Measurements from ENCODE around the gene PCDHA1. TPM values are rescaled to one million over a fixed set of nuclear protein-coding genes. Genes with fewer than 3 reads are reported as not detected.

PCDHA1 gene
- total RNA-seq, 2 donors from 2014 or later = not detected

DNA sequence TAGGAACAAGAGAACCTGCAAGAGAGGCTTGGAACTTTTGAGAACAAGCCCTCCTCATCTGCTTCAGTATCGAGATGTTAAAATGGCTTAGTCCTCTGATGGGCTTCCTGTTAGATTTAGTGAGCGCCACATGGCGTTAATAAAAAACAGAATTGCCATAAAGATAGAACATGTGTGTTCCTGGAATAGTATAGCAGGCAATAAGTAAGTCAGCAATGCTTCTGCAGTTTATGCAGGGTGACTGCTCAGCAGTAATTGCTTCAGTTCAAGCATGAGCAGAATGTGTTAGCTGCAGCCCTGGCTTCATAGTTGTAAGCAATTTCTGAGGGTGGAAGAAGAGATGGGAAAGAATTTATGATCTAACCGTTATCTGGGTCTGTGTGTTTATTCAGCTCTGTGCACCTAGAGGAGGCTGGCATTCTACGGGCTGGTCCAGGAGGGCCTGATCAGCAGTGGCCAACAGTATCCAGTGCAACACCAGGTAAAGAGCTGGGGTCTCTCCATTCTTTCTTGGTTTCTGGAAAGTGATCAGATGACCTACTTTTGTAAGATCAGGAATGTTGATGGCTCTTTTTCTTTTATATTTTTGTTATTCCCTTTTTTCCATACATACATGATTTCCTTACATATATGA, 196.3 kb downstream of the PCDHA1 start:
- no peak for ATAC-seq
- H3K27me3 Mint-ChIP-seq = peaks cover 26% of the 10 kb centered on the region
- H3K27ac Mint-ChIP-seq = no peak overlapping the region
- H3K4me1 Mint-ChIP-seq = no peaks in the 10 kb centered on the region
- H3K4me3 Mint-ChIP-seq = no peak overlapping the region
- DNase-seq = no peak
- no peaks in the 10 kb centered on the region for H3K36me3 Mint-ChIP-seq (ENCODE audit: low read depth)
- H3K9me3 ChIP-seq (ENCODE audit: control insufficient read depth, low read length, poor library complexity, severe bottlenecking) = no peaks in the 10 kb centered on the region

DNA sequence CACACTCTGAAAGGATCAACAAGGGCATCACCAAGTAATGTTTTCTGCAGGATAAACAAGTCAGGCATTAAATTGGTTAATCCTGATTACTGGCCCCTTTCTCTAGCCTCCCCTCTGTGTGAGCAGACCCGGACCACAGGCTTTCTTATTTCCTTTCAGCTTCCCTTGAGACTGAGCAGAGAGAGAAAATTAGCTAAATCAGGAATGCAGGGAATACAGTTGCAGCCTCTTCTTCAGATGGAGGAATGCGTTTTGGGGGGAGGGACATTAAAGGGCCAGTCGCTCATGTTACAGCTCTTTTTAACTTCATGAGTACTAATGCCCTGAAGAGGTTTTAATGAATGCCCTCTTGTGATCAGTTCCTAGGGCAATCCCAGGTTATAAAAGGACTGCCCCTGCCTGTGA, 200.2 kb downstream of the PCDHA1 start:
- DNase-seq (no peak), ATAC-seq (no peak)
- H3K27me3 Mint-ChIP-seq = peaks cover 37% of the 10 kb centered on the region
- H3K4me1 Mint-ChIP-seq = no peaks in the 10 kb centered on the region
- H3K9me3 ChIP-seq (ENCODE audit: control insufficient read depth, low read length, poor library complexity, severe bottlenecking) = no peaks in the 10 kb centered on the region
- no peaks in the 10 kb centered on the region for H3K36me3 Mint-ChIP-seq (ENCODE audit: low read depth)
- H3K4me3 Mint-ChIP-seq = no peak overlapping the region
- no peak overlapping the region for H3K27ac Mint-ChIP-seq

DNA sequence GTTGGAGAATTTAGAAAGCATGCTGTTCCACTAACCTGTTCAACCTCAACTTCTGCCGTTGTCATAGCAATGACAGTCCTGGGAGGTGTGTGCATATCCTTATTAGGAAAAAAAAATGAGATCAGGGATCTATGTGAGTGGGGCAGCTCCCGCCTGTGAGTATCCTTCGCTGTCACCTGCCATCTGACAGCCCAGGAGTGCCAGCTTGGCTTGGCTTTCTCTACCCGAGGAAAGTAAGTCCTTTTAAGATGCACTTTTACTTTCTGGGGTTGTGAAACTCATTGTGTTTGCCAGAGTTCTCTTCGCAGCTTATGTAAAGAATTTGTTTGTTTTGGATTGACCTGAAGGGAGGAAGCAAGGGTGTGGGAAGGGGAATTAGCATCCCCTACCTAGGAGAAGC, 202.2 kb downstream of the PCDHA1 start:
- no peak overlapping the region for H3K4me3 Mint-ChIP-seq
- H3K27ac Mint-ChIP-seq = no peak overlapping the region
- no peaks in the 10 kb centered on the region for H3K9me3 ChIP-seq (ENCODE audit: control insufficient read depth, low read length, poor library complexity, severe bottlenecking)
- peaks cover 37% of the 10 kb centered on the region for H3K27me3 Mint-ChIP-seq
- DNase-seq (no peak), ATAC-seq (no peak)
- H3K4me1 Mint-ChIP-seq = no peaks in the 10 kb centered on the region
- H3K36me3 Mint-ChIP-seq (ENCODE audit: low read depth) = no peaks in the 10 kb centered on the region

DNA sequence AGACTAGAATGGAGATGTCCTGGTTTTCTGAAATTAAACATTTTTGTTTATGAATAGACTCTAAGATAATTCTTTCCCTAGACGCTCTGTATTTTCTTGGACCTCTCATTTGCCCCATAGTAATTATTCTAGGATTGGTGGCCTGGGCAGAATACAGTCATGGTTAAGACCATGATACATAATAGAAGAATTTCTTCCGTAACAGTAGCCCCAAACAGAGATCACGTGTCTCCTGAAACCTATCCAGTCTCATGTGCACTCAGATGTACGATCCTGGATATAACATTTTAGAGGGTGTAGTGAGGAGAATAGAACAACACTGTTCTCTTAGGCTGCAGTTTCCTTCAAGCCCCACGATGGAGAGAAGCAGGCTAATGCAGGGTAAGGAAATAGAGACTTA, 202.7 kb downstream of the PCDHA1 start:
- DNase-seq = no peak
- no peak overlapping the region for H3K4me3 Mint-ChIP-seq
- ATAC-seq = no peak
- no peak overlapping the region for H3K27ac Mint-ChIP-seq
- no peaks in the 10 kb centered on the region for H3K36me3 Mint-ChIP-seq (ENCODE audit: low read depth)
- H3K4me1 Mint-ChIP-seq = no peaks in the 10 kb centered on the region
- peaks cover 38% of the 10 kb centered on the region for H3K27me3 Mint-ChIP-seq
- H3K9me3 ChIP-seq (ENCODE audit: control insufficient read depth, low read length, poor library complexity, severe bottlenecking) = no peaks in the 10 kb centered on the region

DNA sequence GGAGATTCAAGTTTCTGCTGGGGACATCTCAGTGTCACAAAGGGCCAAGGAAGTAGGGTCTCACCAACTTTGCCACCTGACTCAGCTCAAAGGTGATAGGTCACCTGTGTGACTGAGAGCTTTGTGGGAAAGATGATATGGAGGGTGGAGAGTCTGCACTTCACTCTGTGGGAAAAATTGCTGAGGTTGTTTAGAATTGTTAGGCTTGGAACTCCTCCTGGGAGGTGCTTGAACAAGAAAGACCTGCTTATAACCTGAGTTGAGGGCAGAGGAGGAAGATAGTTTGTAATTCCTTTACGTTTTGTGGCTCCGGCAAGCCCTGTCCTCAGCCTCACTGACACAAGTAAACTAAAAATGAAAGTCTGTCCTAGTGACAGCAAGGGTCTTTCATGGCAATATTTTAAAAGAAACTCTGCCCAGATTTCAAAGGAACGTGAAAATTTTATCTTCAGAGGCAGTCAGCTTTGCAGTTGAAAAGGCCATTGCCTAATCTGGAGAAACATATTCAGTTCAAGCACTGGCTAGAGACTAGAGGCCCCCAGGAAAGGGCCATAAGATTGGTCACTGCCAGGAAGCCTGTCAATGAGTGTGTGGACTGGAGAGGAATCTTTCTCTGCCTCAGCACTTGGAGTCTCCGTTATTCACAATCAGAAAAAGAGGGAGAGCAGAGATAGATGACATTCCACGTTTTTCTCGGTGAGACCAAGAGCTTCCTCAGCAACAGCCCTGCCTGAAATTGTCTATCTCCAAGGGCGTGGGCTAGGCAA, 203.5 kb downstream of the PCDHA1 start:
- ATAC-seq (no peak), DNase-seq (no peak)
- peaks cover 46% of the 10 kb centered on the region for H3K27me3 Mint-ChIP-seq
- H3K4me1 Mint-ChIP-seq = no peaks in the 10 kb centered on the region
- no peak overlapping the region for H3K27ac Mint-ChIP-seq
- H3K4me3 Mint-ChIP-seq = peak overlapping the region; percentile 22
- no peaks in the 10 kb centered on the region for H3K36me3 Mint-ChIP-seq (ENCODE audit: low read depth)
- no peaks in the 10 kb centered on the region for H3K9me3 ChIP-seq (ENCODE audit: control insufficient read depth, low read length, poor library complexity, severe bottlenecking)

DNA sequence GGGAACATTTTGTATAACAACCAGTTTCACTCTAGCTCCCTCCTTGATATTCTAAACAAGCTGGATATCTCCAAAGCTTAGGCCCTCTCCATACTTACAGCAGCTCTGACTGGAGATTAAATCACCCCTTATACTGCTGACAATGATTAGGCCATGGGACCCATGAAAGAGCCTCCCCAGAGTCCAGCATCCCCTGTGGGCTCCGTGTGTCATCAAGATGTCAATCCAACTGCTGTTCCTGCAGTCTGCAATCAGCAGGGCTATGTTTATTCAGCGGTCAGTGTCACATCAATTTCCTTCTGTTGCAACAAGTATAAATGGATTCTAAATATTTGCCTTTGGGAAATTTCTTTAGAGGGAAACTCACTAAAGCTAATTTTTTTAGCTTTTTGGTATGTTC, 206.9 kb downstream of the PCDHA1 start:
- Mint-ChIP-seq H3K27me3 (peaks cover 33% of the 10 kb centered on the region), H3K36me3 (ENCODE audit: low read depth) (no peaks in the 10 kb centered on the region), H3K27ac (no peak overlapping the region), H3K4me1 (no peaks in the 10 kb centered on the region), H3K4me3 (no peak overlapping the region)
- ATAC-seq (no peak), DNase-seq (no peak)
- H3K9me3 ChIP-seq (ENCODE audit: control insufficient read depth, low read length, poor library complexity, severe bottlenecking) = no peaks in the 10 kb centered on the region

DNA sequence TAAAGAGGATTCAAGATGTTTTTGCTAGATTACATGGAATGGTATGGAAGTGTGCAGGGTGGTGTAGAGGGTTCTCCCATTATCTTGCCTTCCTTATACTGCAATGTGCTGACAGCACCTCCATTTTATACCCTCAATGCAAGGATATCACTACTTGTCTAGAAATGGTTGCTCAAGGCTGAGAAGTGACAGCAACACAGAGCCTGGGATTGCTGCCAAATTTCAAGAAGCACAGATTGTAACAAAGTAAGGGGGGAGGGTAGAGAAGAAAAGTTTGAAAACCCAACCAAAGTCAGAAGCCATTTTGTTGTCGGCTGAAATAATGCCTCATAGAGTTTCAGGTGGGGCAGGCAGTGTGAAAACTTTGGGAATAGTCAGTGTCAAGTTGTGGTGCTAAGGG, 210.1 kb downstream of the PCDHA1 start:
- Mint-ChIP-seq H3K4me1 (peaks cover under 1% of the 10 kb centered on the region), H3K36me3 (ENCODE audit: low read depth) (no peaks in the 10 kb centered on the region), H3K27me3 (peaks cover 29% of the 10 kb centered on the region), H3K27ac (no peak overlapping the region), H3K4me3 (no peak overlapping the region)
- no peak for DNase-seq
- no peaks in the 10 kb centered on the region for H3K9me3 ChIP-seq (ENCODE audit: control insufficient read depth, low read length, poor library complexity, severe bottlenecking)
- ATAC-seq = no peak

DNA sequence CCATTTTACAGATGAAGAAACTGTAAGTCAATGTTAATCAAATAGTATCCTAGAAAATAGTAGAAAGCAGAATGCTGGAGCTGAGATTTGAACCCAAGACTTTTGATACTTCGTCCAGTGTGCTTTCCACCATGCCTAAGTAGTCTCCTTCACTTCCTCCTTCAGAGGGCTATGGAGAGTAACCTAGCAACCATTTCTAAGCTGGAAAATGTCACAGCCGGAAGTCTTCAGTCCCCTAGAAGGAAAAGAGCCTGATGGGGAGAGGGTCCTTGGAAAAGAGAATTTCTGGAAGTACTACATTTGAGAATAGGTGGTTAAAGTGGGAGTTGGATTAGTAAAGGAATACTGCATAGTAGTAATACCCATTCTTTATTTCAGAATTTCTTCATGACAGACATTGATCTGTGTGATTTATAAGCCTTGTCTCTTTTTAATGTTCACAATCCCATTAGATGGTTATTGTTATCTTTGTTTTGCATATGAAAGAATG, 213.0 kb downstream of the PCDHA1 start:
- Mint-ChIP-seq H3K36me3 (ENCODE audit: low read depth) (no peaks in the 10 kb centered on the region), H3K27ac (no peak overlapping the region), H3K27me3 (peaks cover 48% of the 10 kb centered on the region), H3K4me1 (peaks cover 7% of the 10 kb centered on the region), H3K4me3 (no peak overlapping the region)
- DNase-seq = no peak
- H3K9me3 ChIP-seq (ENCODE audit: control insufficient read depth, low read length, poor library complexity, severe bottlenecking) = no peaks in the 10 kb centered on the region
- no peak for ATAC-seq

DNA sequence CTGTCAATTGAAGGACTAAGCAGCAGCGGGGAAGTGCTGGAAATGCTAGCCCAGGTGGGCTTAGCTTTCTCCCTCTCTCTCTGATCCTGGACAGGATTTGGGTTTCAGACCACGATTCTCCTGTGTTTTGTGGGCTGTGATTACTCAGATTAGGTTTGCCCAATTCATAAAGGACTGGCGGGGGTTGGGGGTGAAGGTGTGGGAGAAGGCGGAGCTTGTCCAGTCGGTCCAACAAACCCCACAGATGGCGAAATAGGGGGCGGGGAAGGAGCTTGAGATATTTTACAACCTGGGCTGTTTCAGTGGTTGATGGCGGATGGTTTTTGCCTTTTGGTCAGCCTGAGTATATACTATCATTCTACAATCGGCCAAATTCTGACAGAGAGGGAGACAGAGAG, 215.5 kb downstream of the PCDHA1 start:
- Mint-ChIP-seq H3K4me1 (peaks cover 7% of the 10 kb centered on the region), H3K27me3 (peaks cover 45% of the 10 kb centered on the region), H3K4me3 (peak overlapping the region; percentile 31)

DNA sequence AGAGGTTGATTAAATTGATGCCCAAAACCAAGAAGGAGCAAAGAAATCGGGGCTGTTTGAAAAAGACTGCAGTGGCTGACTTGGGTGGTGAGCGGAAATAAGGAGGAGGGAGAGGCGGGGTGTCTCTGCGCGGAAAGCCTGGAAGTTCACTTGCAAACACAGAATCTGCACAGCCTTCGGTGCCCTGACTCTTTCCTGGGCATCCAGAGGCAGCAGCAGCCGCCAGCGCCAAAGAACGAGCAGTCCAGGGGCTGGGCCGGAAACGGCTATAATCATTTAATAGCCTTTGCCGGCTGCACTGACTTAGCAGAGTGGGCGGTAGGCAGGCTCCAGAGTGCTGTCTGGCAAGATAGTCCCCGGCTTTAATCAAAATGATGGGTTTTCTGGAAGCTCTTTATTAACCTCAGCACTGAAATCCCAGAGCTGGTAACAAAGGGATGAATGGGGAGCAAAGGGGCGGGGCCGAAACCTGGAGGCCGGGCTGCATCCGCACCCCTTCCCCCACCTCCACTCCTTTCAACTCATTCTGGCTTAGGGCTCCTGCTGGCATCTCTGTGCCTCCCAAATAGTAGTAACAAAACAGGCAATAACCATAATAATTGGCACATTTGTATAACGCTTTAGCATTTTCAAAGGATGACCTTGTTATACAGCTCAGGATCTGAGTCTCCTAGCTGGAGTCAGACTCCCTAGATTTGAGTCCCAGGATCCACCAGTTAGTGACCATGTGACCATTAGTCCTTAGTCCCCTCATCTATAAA, 216.1 kb downstream of the PCDHA1 start:
- H3K27ac Mint-ChIP-seq = no peak overlapping the region
- ATAC-seq (no peak), DNase-seq (no peak)
- H3K36me3 Mint-ChIP-seq (ENCODE audit: low read depth) = no peaks in the 10 kb centered on the region
- H3K4me1 Mint-ChIP-seq = peaks cover 7% of the 10 kb centered on the region
- peak overlapping the region; percentile 31 for H3K4me3 Mint-ChIP-seq
- H3K27me3 Mint-ChIP-seq = peaks cover 45% of the 10 kb centered on the region
- no peaks in the 10 kb centered on the region for H3K9me3 ChIP-seq (ENCODE audit: control insufficient read depth, low read length, poor library complexity, severe bottlenecking)

More for the DNA sequence above, 215.5 kb downstream of the PCDHA1 start:
- Mint-ChIP-seq H3K36me3 (ENCODE audit: low read depth) (no peaks in the 10 kb centered on the region), H3K27ac (no peak overlapping the region)
- DNase-seq = no peak
- ATAC-seq = no peak
- no peaks in the 10 kb centered on the region for H3K9me3 ChIP-seq (ENCODE audit: control insufficient read depth, low read length, poor library complexity, severe bottlenecking)

DNA sequence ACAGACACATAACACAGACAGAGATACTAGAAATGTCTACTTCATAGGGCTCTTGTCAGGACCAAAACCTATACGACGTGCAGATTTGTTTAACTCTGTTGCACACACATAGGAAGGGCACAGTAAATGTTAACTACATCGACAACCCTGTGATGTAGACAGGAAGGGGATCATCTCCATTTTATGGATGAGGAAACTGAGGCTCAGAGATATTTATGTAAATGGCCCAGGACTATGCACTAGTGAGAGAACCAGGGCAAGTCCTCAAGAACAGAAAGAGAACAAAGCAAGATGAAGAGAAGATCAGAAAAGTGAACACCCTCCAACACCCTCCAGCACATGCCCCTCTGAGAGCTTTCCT, 216.6 kb downstream of the PCDHA1 start:
- peaks cover 7% of the 10 kb centered on the region for H3K4me1 Mint-ChIP-seq
- no peak overlapping the region for H3K27ac Mint-ChIP-seq
- H3K36me3 Mint-ChIP-seq (ENCODE audit: low read depth) = no peaks in the 10 kb centered on the region
- peaks cover 45% of the 10 kb centered on the region for H3K27me3 Mint-ChIP-seq
- no peak overlapping the region for H3K4me3 Mint-ChIP-seq
- no peaks in the 10 kb centered on the region for H3K9me3 ChIP-seq (ENCODE audit: control insufficient read depth, low read length, poor library complexity, severe bottlenecking)
- ATAC-seq (no peak), DNase-seq (no peak)

DNA sequence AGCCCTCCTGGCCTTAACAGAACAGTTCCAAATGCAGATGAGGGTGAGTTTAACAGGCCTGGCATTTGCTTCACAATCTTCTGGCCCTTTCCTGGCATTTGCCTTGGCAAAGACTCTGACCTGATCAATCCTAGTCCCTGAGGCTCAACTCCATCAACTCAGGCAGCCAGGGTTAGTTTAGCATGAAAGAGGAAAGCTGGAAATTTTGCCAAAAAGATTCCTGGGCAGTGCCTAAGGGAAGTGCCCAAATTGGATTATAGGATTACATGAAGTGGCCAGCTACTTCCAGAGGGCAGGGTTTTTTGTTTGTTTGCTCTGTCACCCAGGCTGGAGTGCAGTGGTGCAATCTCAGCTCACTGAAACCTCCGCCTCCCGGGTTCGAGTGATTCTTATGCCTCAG, 217.1 kb downstream of the PCDHA1 start:
- no peaks in the 10 kb centered on the region for H3K9me3 ChIP-seq (ENCODE audit: control insufficient read depth, low read length, poor library complexity, severe bottlenecking)
- DNase-seq = no peak
- Mint-ChIP-seq H3K4me1 (peaks cover 7% of the 10 kb centered on the region), H3K27ac (no peak overlapping the region), H3K4me3 (no peak overlapping the region), H3K36me3 (ENCODE audit: low read depth) (no peaks in the 10 kb centered on the region), H3K27me3 (peaks cover 45% of the 10 kb centered on the region)
- no peak for ATAC-seq

DNA sequence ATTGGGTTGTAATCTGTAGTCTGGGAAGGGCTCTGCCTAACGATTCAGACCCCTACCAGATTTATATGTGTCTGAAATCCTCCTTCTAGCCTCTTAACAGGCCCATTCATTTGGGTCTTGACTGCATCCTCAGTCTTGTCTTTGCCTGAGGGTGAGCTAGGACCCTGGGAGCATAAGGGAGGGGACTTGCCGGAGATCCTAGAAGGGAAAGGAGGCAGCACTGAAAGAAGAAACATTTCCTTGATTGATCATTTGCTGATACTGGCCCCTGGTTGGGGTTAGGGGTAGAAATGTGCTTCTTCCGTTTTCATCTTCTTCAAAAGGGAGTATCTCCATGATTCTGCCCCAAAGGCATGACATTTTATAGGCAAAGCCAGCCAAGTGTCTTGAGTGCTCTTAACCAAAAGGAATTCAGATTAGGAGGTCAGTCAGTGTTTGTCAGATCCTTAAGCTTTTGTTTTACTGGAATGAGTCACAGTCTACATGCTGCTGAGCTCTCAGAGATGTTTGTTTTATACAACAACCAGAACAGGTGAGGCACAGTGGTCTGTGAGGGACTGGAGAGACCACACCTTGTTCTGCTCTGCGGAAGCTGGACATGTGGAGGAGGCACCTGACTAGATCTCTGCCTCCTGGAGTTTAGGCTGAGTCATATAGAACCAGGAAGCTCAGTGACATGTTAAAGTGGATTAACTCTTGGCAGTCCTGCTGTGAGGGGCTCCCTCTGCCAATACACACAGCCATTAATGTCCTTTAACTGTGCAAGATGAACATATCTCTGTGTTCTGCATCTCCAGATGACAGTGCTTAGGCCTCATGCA, 218.1 kb downstream of the PCDHA1 start:
- H3K9me3 ChIP-seq (ENCODE audit: control insufficient read depth, low read length, poor library complexity, severe bottlenecking) = no peaks in the 10 kb centered on the region
- H3K4me3 Mint-ChIP-seq = no peak overlapping the region
- no peaks in the 10 kb centered on the region for H3K36me3 Mint-ChIP-seq (ENCODE audit: low read depth)
- no peak for DNase-seq
- H3K27me3 Mint-ChIP-seq = peaks cover 40% of the 10 kb centered on the region
- peaks cover 7% of the 10 kb centered on the region for H3K4me1 Mint-ChIP-seq
- H3K27ac Mint-ChIP-seq = no peak overlapping the region
- no peak for ATAC-seq

Measured in T-helper 17 cell (primary cell).